ENCODE measurements around the gene CEP95. TPM values are rescaled to one million over a fixed set of nuclear protein-coding genes. Genes with fewer than 3 reads are reported as not detected.
"Not testable (repeated sequence)": the region's sequence is repeated elsewhere in the genome, so short reads cannot be mapped to it uniquely, and the experiment has no call there.

CEP95 gene
- polyA plus RNA-seq, 2 of the 4 experiments (the other 2 are of a cell fraction): 30.0 to 73.0 TPM

DNA sequence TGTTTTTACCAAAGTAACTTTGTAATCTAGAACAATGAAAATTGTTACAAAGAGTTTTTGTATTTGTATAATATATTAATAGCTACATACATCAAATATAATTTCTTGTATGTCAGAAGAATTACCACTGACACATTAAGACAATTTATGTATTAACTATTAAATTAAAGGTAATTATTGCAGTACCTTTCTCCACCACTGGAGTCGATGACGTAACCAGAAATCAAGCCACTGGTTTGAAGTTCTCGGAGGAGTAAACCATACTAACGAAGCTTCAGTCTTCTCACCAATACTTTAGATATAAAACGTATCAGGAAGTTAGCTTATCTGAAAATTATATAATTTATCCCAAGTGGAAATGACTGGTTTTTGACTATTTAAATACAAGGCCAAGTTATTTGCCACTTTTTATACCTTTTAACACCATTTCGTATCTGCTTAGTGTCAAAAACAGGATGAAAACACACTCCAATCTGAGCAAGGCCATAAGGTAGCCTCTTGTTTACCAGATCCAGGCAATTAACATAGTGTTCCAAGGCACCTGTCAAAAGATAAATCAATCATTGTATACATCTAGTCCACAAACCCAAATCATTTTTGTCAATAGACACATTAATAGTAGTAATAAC, 14.2 kb upstream of the CEP95 start:
- POLR2A ChIA-PET: interaction anchor here (2.7 kb wide), 1 partner anchor 14 kb away, joined by 26 read pairs; the partner anchor contains the start of genes CEP95 and DDX5

DNA sequence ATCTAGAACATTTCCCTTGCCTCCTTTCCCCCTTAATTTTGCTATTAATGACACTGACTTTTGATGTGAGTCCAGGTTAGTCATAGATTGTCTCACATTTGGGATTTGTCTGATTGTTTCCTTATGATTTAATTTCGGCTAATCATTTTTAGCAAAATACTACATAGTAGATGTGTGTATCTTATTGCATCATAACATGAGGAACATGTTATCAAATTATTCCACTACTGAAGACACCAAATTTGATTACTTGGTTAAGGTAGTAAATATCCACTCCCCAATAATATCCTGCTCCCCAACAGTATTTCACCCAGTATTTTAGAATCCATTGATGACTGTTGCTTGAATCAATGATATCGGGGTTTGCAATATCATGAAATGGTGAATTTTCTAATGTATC, 12.7 kb upstream of the CEP95 start:
- no peak overlapping the region for H3K27ac ChIP-seq
- CTCF ChIA-PET: interaction anchor here (0.6 to 12.8 kb wide), 3 partner anchors 12 to 70 kb away, joined by 3 to 300 read pairs (median 28); partner anchors contain the start of genes CEP95 and DDX5
- H3K4me3 ChIP-seq: no peak overlapping the region
- 93% methylated on average over 2 of the region's 2 CpGs for WGBS (ENCODE audit: missing lambda C conversion rate)
- DNase-seq (ENCODE audit: low read depth in 1 of 2, low spot score in 1 of 2) (no peak), ATAC-seq (no peak), FAIRE-seq (no peak)
- no peak for TF ChIP-seq JUNB (IDR thresholded peaks at IDR 0.05)
- no peaks in the 10 kb centered on the region for H3K9me3 ChIP-seq
- H3K4me2 ChIP-seq: peak overlapping the region; percentile 86
- POLR2A ChIA-PET: interaction anchor here (1.6 kb wide), 1 partner anchor 12 kb away, joined by 6 read pairs; the partner anchor contains the start of genes CEP95 and DDX5
- H3K4me1 ChIP-seq: peaks cover 45% of the 10 kb centered on the region

More for the DNA sequence above, 14.2 kb upstream of the CEP95 start:
- H3K4me2 ChIP-seq: no peak overlapping the region; the same call in 2 of the 3 replicates
- TF ChIP-seq MYC (IDR thresholded peaks at IDR 0.05; ENCODE audit: borderline replicate concordance, low read length) (no peak), JUNB (IDR thresholded peaks at IDR 0.05) (no peak), NFE2L2 (conservative IDR thresholded peaks at IDR 0.05; ENCODE audit: low read length) (no peak), CEBPB (IDR thresholded peaks at IDR 0.05) (peak; percentile 65 to 89; a peak in 3 of 4 replicates), RFX5 (IDR thresholded peaks at IDR 0.05) (no peak), BHLHE40 (IDR thresholded peaks at IDR 0.05; ENCODE audit: low read depth, low read length) (no peak), PHF8 (IDR thresholded peaks at IDR 0.05; ENCODE audit: borderline replicate concordance, low read depth) (no peak), RAD21 (conservative IDR thresholded peaks at IDR 0.05 in 1 of 2, IDR thresholded peaks at IDR 0.05 in 1 of 2) (0 out of 5 replicates have a peak, but pooled peaks of 1 of the 2 experiments have one; percentile 1)
- TF ChIP-seq, protein P1, sequence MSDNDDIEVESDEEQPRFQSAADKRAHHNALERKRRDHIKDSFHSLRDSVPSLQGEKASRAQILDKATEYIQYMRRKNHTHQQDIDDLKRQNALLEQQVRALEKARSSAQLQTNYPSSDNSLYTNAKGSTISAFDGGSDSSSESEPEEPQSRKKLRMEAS (IDR thresholded peaks at IDR 0.05): no peak
- TF ChIP-seq, protein P2, sequence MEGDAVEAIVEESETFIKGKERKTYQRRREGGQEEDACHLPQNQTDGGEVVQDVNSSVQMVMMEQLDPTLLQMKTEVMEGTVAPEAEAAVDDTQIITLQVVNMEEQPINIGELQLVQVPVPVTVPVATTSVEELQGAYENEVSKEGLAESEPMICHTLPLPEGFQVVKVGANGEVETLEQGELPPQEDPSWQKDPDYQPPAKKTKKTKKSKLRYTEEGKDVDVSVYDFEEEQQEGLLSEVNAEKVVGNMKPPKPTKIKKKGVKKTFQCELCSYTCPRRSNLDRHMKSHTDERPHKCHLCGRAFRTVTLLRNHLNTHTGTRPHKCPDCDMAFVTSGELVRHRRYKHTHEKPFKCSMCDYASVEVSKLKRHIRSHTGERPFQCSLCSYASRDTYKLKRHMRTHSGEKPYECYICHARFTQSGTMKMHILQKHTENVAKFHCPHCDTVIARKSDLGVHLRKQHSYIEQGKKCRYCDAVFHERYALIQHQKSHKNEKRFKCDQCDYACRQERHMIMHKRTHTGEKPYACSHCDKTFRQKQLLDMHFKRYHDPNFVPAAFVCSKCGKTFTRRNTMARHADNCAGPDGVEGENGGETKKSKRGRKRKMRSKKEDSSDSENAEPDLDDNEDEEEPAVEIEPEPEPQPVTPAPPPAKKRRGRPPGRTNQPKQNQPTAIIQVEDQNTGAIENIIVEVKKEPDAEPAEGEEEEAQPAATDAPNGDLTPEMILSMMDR (IDR thresholded peaks at IDR 0.05): peak; percentile 48
- DNase-seq (ENCODE audit: low read depth in 1 of 2, low spot score in 1 of 2) (peak in 1 of 2 experiments; percentile 48), FAIRE-seq (no peak), ATAC-seq (no peak)
- CTCF ChIA-PET: interaction anchor here (0.8 to 12.8 kb wide), 14 partner anchors 8 to 189 kb away, joined by 3 to 300 read pairs (median 6); no protein-coding TSS in a partner anchor
- WGBS (ENCODE audit: missing lambda C conversion rate): 67% methylated on average over 6 of the region's 6 CpGs
- H3K4me3 ChIP-seq: no peak overlapping the region
- no peaks in the 10 kb centered on the region for H3K9me3 ChIP-seq
- no peak overlapping the region for H3K27ac ChIP-seq
- H3K4me1 ChIP-seq: peaks cover 30% of the 10 kb centered on the region

DNA sequence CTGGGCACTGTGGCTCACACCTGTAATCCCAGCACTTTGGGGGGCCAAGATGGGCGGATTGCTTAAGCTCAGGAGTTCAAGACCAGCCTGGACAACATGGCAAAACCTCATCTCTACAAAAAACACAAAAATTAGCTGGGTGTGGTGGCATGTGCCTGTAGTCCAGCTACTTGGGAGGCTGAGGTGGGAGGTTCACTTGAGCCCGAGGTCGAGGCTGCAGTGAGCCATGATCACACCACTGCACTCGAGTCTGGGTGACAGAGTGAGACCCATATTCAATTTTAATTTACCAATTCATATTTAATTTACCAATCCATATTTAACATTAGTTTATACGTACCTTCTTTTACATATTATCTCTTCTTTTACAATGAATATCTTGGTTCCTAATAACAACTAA, 11.5 kb upstream of the CEP95 start:
- Histone ChIP-seq H3K4me1 (peaks cover 56% of the 10 kb centered on the region), H3K4me3 (peak overlapping the region; percentile 70; the same call in 1 of the 3 replicates), H3K4me2 (peak overlapping the region; percentile 86)
- ATAC-seq; FAIRE-seq; H3K9me3 ChIP-seq; DNase-seq (ENCODE audit: low read depth in 1 of 2, low spot score in 1 of 2); H3K27ac ChIP-seq: not testable (repeated sequence)
- CTCF ChIA-PET: interaction anchor here (1.1 to 12.8 kb wide), 3 partner anchors 11 to 154 kb away, joined by 3 to 300 read pairs (median 28); partner anchors contain the start of genes CEP95 and DDX5
- 90% methylated on average over 5 of the region's 5 CpGs for WGBS (ENCODE audit: missing lambda C conversion rate)
- POLR2A ChIA-PET: interaction anchor here (1.0 to 1.6 kb wide), 2 partner anchors 10 to 11 kb away, joined by 5 to 6 read pairs; partner anchors contain the start of genes CEP95 and DDX5

DNA sequence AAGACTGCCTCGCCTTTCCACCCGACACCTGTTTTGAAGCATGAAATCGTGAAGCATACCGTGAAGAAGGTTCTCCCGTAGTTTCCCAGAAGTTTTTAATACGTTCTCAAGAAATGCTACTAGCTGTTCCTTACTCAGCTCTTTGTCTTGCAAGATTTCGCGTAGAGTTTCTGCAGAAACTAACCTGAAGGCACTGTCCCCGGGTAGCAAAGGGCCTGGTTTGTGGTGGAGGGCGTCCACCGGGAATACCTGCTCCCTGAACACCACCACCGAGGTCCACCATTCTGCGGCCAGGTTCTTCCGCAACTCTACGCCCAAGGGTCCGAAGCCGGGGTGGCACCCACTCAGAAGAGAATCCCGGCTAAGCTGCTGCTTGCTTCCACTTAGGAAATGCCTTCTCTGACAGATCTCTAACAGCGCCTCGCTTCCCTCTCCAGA, 10.4 kb upstream of the CEP95 start:
- peaks cover 61% of the 10 kb centered on the region for H3K4me1 ChIP-seq
- DNase-seq (ENCODE audit: low read depth in 1 of 2, low spot score in 1 of 2): no peak

More for the DNA sequence above, 10.4 kb upstream of the CEP95 start:
- no peak for ATAC-seq
- peak overlapping the region; percentile 70 for H3K4me3 ChIP-seq
- CTCF ChIA-PET: interaction anchor here (0.6 to 12.8 kb wide), 13 partner anchors 10 to 485 kb away, joined by 3 to 300 read pairs (median 4); partner anchors contain the start of genes CEP95 and DDX5
- peak overlapping the region; percentile 86 for H3K4me2 ChIP-seq
- 10% methylated on average over 20 of the region's 20 CpGs for WGBS (ENCODE audit: missing lambda C conversion rate)
- H3K9me3 ChIP-seq: no peaks in the 10 kb centered on the region
- no peak for FAIRE-seq
- POLR2A ChIA-PET: interaction anchor here (0.9 to 3.3 kb wide), 5 partner anchors 10 to 148 kb away, joined by 3 to 132 read pairs (median 5); partner anchors contain the start of genes CEP95 and DDX5
- TF ChIP-seq MAZ (IDR thresholded peaks at IDR 0.05; ENCODE audit: borderline replicate concordance, low read depth, low read length): no peak
- no peak for TF ChIP-seq HDAC2 (IDR thresholded peaks at IDR 0.05)
- TF ChIP-seq, protein P3, sequence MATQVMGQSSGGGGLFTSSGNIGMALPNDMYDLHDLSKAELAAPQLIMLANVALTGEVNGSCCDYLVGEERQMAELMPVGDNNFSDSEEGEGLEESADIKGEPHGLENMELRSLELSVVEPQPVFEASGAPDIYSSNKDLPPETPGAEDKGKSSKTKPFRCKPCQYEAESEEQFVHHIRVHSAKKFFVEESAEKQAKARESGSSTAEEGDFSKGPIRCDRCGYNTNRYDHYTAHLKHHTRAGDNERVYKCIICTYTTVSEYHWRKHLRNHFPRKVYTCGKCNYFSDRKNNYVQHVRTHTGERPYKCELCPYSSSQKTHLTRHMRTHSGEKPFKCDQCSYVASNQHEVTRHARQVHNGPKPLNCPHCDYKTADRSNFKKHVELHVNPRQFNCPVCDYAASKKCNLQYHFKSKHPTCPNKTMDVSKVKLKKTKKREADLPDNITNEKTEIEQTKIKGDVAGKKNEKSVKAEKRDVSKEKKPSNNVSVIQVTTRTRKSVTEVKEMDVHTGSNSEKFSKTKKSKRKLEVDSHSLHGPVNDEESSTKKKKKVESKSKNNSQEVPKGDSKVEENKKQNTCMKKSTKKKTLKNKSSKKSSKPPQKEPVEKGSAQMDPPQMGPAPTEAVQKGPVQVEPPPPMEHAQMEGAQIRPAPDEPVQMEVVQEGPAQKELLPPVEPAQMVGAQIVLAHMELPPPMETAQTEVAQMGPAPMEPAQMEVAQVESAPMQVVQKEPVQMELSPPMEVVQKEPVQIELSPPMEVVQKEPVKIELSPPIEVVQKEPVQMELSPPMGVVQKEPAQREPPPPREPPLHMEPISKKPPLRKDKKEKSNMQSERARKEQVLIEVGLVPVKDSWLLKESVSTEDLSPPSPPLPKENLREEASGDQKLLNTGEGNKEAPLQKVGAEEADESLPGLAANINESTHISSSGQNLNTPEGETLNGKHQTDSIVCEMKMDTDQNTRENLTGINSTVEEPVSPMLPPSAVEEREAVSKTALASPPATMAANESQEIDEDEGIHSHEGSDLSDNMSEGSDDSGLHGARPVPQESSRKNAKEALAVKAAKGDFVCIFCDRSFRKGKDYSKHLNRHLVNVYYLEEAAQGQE (IDR thresholded peaks at IDR 0.05): no peak
- H3K27ac ChIP-seq: peak overlapping the region; percentile 87 to 91

Data from A549 (cell line).